GM23338 (cell line): ENCODE measurements around the gene BMPR1B. TPM values are rescaled to one million over a fixed set of nuclear protein-coding genes. Genes with fewer than 3 reads are reported as not detected.
A peak's percentile ranks its signal among the peaks of the same experiment; 100 is the strongest.

Experiments used
- ATAC-seq: fragments of 200-7000 bp; cut with Tn5 transposase; 3 replicates; pipeline ENCODE4 v1.9.1; 2020
- DNase-seq: peaks from one replicate; pipeline ENCODE4 v3.0.0-alpha.2; 2015; ENCODE audit warnings: low spot score
- H2AFZ ChIP-seq: fragments of 200-600 bp; sonication (generic); 2 replicates; pipeline ENCODE4 v1.8.0; 2016; ENCODE audit warnings: antibody characterized with exemption, mild to moderate bottlenecking, moderate library complexity
- H3F3A ChIP-seq: fragments of 200-600 bp; sonication (generic); replicated peaks from 2 replicates; pipeline ENCODE4 v1.8.0; 2017; ENCODE audit warnings: antibody characterized with exemption, mixed run types, low read depth
- H3K27ac ChIP-seq: fragments of 200-600 bp; sonication (generic); 2 replicates; pipeline ENCODE4 v1.6.1; 2016; ENCODE audit warnings: low read depth
- H3K27me3 ChIP-seq: fragments of 200-600 bp; sonication (generic); 2 replicates; pipeline ENCODE4 v1.8.0; 2016; ENCODE audit warnings: mild to moderate bottlenecking, mixed run types, moderate library complexity; ENCODE audit not compliant: insufficient read depth
- H3K36me3 ChIP-seq: fragments of 200-600 bp; sonication (generic); 2 replicates; pipeline ENCODE4 v1.8.0; 2016; ENCODE audit warnings: mild to moderate bottlenecking; ENCODE audit not compliant: insufficient read depth
- H3K4me1 ChIP-seq: fragments of 200-600 bp; sonication (generic); 2 replicates; pipeline ENCODE4 v1.8.0; 2016; ENCODE audit warnings: mild to moderate bottlenecking, moderate library complexity; ENCODE audit not compliant: insufficient read depth
- H3K4me2 ChIP-seq: fragments of 200-600 bp; sonication (generic); 2 replicates; pipeline ENCODE4 v1.7.1; 2017; ENCODE audit warnings: mixed run types
- H3K4me3 ChIP-seq: fragments of 200-600 bp; sonication (generic); 2 replicates; pipeline ENCODE4 v1.6.1; 2016; ENCODE audit warnings: mixed run types
- H3K79me2 ChIP-seq: fragments of 200-600 bp; sonication (generic); replicated peaks from 2 replicates; pipeline ENCODE4 v1.8.0; 2017; ENCODE audit warnings: mild to moderate bottlenecking; ENCODE audit not compliant: insufficient read depth
- H3K9me2 ChIP-seq: fragments of 200-600 bp; sonication (generic); 2 replicates; pipeline ENCODE4 v1.8.0; 2017; ENCODE audit not compliant: insufficient read depth
- H4K20me1 ChIP-seq: fragments of 200-600 bp; sonication (generic); replicated peaks from 2 replicates; pipeline ENCODE4 v1.8.0; 2017; ENCODE audit warnings: mild to moderate bottlenecking; ENCODE audit not compliant: insufficient read depth
- H3K27ac Mint-ChIP-seq: 2 replicates; pipeline ENCODE4 v1.8.0; 2020; ENCODE audit warnings: inconsistent platforms, mild to moderate bottlenecking, moderate library complexity, mixed read lengths
- H3K27me3 Mint-ChIP-seq: 3 replicates; pipeline ENCODE4 v1.8.0; 2022; ENCODE audit warnings: low read depth, mild to moderate bottlenecking, moderate library complexity, mixed read lengths, inconsistent platforms; ENCODE audit not compliant: insufficient read depth, poor library complexity
- H3K36me3 Mint-ChIP-seq: 3 replicates; pipeline ENCODE4 v1.8.0; 2021; ENCODE audit warnings: low read depth, mild to moderate bottlenecking, inconsistent platforms, moderate library complexity, mixed read lengths
- H3K4me1 Mint-ChIP-seq: 3 replicates; pipeline ENCODE4 v1.8.0; 2020; ENCODE audit warnings: mild to moderate bottlenecking, inconsistent platforms, mixed read lengths
- H3K4me3 Mint-ChIP-seq: 3 replicates; pipeline ENCODE4 v1.8.0; 2021; ENCODE audit warnings: moderate library complexity, mild to moderate bottlenecking, inconsistent platforms, mixed read lengths
- H3K9me3 Mint-ChIP-seq: 3 replicates; pipeline ENCODE4 v1.8.0; 2020; ENCODE audit warnings: moderate library complexity, mild to moderate bottlenecking, inconsistent platforms, mixed read lengths
- CREB1 ChIP-seq: fragments of 250-450 bp; sonication (Bioruptor Pico); IDR thresholded peaks from 2 replicates; pipeline ENCODE4 v1.5.0; 2020; ENCODE audit warnings: low read depth, mild to moderate bottlenecking, moderate library complexity
- ETS1 ChIP-seq: IDR thresholded peaks from 2 replicates; pipeline ENCODE4 v1.6.1; 2016; ENCODE audit warnings: antibody characterized with exemption
- EZH2 ChIP-seq: fragments of 200-600 bp; sonication (generic); IDR thresholded peaks from one replicate; pipeline ENCODE4 v1.8.0; 2017; ENCODE audit warnings: antibody characterized with exemption, mild to moderate bottlenecking, low read depth; ENCODE audit not compliant: unreplicated experiment
- EZH2phosphoT487 ChIP-seq: fragments of 200-600 bp; sonication (generic); IDR thresholded peaks from one replicate; pipeline ENCODE4 v1.8.1; 2018; ENCODE audit warnings: antibody characterized with exemption; ENCODE audit not compliant: unreplicated experiment
- JUNB ChIP-seq: IDR thresholded peaks from one replicate; pipeline ENCODE4 v1.6.1; 2016; ENCODE audit warnings: antibody characterized with exemption; ENCODE audit not compliant: unreplicated experiment
- NANOG ChIP-seq: IDR thresholded peaks from 2 replicates; pipeline ENCODE4 v1.6.1; 2016; ENCODE audit warnings: antibody characterized with exemption, borderline replicate concordance
- POLR2AphosphoS5 ChIP-seq: IDR thresholded peaks from 2 replicates; pipeline ENCODE4 v1.6.1; 2016; ENCODE audit warnings: antibody characterized with exemption, low read depth
- STAT1 ChIP-seq: IDR thresholded peaks from one replicate; pipeline ENCODE4 v1.6.1; 2016; ENCODE audit warnings: antibody characterized with exemption; ENCODE audit not compliant: unreplicated experiment
- ZNF114 ChIP-seq: fragments of 250-450 bp; sonication (Bioruptor Pico); IDR thresholded peaks from 2 replicates; pipeline ENCODE4 v1.5.0; 2020; ENCODE audit warnings: mild to moderate bottlenecking, moderate library complexity
- ZNF331 ChIP-seq: fragments of 250-450 bp; sonication (Bioruptor Pico); IDR thresholded peaks from 2 replicates; pipeline ENCODE4 v1.5.0; 2020; ENCODE audit warnings: low read depth, mild to moderate bottlenecking, moderate library complexity
- polyA plus RNA-seq: library from polyadenylated mRNA; unstranded; fragments of >200 nt; fragmentation: Nextera tagmentation; extraction: Ambion mirVana; gene quantifications from 2 replicates; pipeline ENCODE4 v1.2.1, GENCODE V29; 2016
- total RNA-seq: library from RNA; depleted of rRNA; stranded (reverse); fragments of >200 nt; shearing (Covaris generic); gene quantifications from 2 replicates; pipeline ENCODE4 v1.2.3, GENCODE V29; 2014
- TF ChIP-seq, protein P1 (sequence below): fragments of 250-450 bp; sonication (Bioruptor Pico); IDR thresholded peaks from 2 replicates; pipeline ENCODE4 v1.5.0; 2020; ENCODE audit warnings: mild to moderate bottlenecking, moderate library complexity
- TF ChIP-seq, protein P2 (sequence below), 2 experiments: fragments of 200-600 bp in 1 of 2; sonication (generic) in 1 of 2; conservative IDR thresholded peaks; 2 replicates each; pipeline versions ENCODE4 v1.5.1 to v1.6.1; 2016 to 2017; ENCODE audit warnings: antibody characterized with exemption in 2 of 2, low read depth in 2 of 2, mild to moderate bottlenecking in 2 of 2, moderate library complexity in 1 of 2
- TF ChIP-seq, protein P3 (sequence below): IDR thresholded peaks from one replicate; pipeline ENCODE4 v1.6.1; 2018; ENCODE audit warnings: antibody characterized with exemption; ENCODE audit not compliant: unreplicated experiment

Gene BMPR1B
- total and polyA plus RNA-seq, 2 experiments from 2014 or later = 0.48 to 1.0 TPM

GRCh38 chr4:94882756-94883155 is 125.0 kb downstream of the BMPR1B start:
- no peaks in the 10 kb centered on the region for H4K20me1 ChIP-seq
- Mint-ChIP-seq H3K9me3 (no peaks in the 10 kb centered on the region), H3K4me3 (no peak overlapping the region), H3K36me3 (no peaks in the 10 kb centered on the region), H3K4me1 (peaks cover 6% of the 10 kb centered on the region), H3K27me3 (no peaks in the 10 kb centered on the region), H3K27ac (no peak overlapping the region)
- TF ChIP-seq, protein P1, sequence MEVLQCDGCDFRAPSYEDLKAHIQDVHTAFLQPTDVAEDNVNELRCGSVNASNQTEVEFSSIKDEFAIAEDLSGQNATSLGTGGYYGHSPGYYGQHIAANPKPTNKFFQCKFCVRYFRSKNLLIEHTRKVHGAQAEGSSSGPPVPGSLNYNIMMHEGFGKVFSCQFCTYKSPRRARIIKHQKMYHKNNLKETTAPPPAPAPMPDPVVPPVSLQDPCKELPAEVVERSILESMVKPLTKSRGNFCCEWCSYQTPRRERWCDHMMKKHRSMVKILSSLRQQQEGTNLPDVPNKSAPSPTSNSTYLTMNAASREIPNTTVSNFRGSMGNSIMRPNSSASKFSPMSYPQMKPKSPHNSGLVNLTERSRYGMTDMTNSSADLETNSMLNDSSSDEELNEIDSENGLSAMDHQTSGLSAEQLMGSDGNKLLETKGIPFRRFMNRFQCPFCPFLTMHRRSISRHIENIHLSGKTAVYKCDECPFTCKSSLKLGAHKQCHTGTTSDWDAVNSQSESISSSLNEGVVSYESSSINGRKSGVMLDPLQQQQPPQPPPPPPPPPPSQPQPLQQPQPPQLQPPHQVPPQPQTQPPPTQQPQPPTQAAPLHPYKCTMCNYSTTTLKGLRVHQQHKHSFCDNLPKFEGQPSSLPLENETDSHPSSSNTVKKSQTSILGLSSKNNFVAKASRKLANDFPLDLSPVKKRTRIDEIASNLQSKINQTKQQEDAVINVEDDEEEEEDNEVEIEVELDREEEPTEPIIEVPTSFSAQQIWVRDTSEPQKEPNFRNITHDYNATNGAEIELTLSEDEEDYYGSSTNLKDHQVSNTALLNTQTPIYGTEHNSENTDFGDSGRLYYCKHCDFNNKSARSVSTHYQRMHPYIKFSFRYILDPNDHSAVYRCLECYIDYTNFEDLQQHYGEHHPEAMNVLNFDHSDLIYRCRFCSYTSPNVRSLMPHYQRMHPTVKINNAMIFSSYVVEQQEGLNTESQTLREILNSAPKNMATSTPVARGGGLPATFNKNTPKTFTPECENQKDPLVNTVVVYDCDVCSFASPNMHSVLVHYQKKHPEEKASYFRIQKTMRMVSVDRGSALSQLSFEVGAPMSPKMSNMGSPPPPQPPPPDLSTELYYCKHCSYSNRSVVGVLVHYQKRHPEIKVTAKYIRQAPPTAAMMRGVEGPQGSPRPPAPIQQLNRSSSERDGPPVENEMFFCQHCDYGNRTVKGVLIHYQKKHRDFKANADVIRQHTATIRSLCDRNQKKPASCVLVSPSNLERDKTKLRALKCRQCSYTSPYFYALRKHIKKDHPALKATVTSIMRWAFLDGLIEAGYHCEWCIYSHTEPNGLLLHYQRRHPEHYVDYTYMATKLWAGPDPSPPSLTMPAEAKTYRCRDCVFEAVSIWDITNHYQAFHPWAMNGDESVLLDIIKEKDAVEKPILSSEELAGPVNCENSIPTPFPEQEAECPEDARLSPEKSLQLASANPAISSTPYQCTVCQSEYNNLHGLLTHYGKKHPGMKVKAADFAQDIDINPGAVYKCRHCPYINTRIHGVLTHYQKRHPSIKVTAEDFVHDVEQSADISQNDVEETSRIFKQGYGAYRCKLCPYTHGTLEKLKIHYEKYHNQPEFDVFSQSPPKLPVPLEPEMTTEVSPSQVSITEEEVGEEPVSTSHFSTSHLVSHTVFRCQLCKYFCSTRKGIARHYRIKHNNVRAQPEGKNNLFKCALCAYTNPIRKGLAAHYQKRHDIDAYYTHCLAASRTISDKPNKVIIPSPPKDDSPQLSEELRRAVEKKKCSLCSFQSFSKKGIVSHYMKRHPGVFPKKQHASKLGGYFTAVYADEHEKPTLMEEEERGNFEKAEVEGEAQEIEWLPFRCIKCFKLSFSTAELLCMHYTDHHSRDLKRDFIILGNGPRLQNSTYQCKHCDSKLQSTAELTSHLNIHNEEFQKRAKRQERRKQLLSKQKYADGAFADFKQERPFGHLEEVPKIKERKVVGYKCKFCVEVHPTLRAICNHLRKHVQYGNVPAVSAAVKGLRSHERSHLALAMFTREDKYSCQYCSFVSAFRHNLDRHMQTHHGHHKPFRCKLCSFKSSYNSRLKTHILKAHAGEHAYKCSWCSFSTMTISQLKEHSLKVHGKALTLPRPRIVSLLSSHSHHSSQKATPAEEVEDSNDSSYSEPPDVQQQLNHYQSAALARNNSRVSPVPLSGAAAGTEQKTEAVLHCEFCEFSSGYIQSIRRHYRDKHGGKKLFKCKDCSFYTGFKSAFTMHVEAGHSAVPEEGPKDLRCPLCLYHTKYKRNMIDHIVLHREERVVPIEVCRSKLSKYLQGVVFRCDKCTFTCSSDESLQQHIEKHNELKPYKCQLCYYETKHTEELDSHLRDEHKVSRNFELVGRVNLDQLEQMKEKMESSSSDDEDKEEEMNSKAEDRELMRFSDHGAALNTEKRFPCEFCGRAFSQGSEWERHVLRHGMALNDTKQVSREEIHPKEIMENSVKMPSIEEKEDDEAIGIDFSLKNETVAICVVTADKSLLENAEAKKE = no peak
- TF ChIP-seq EZH2 = no peak
- TF ChIP-seq, protein P2, sequence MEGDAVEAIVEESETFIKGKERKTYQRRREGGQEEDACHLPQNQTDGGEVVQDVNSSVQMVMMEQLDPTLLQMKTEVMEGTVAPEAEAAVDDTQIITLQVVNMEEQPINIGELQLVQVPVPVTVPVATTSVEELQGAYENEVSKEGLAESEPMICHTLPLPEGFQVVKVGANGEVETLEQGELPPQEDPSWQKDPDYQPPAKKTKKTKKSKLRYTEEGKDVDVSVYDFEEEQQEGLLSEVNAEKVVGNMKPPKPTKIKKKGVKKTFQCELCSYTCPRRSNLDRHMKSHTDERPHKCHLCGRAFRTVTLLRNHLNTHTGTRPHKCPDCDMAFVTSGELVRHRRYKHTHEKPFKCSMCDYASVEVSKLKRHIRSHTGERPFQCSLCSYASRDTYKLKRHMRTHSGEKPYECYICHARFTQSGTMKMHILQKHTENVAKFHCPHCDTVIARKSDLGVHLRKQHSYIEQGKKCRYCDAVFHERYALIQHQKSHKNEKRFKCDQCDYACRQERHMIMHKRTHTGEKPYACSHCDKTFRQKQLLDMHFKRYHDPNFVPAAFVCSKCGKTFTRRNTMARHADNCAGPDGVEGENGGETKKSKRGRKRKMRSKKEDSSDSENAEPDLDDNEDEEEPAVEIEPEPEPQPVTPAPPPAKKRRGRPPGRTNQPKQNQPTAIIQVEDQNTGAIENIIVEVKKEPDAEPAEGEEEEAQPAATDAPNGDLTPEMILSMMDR (conservative IDR thresholded peaks at IDR 0.05; ENCODE audit: low read depth in 2 of 2) = no peak
- TF ChIP-seq EZH2phosphoT487 = no peak
- TF ChIP-seq ZNF114 = no peak
- no peak for TF ChIP-seq CREB1
- TF ChIP-seq, protein P3, sequence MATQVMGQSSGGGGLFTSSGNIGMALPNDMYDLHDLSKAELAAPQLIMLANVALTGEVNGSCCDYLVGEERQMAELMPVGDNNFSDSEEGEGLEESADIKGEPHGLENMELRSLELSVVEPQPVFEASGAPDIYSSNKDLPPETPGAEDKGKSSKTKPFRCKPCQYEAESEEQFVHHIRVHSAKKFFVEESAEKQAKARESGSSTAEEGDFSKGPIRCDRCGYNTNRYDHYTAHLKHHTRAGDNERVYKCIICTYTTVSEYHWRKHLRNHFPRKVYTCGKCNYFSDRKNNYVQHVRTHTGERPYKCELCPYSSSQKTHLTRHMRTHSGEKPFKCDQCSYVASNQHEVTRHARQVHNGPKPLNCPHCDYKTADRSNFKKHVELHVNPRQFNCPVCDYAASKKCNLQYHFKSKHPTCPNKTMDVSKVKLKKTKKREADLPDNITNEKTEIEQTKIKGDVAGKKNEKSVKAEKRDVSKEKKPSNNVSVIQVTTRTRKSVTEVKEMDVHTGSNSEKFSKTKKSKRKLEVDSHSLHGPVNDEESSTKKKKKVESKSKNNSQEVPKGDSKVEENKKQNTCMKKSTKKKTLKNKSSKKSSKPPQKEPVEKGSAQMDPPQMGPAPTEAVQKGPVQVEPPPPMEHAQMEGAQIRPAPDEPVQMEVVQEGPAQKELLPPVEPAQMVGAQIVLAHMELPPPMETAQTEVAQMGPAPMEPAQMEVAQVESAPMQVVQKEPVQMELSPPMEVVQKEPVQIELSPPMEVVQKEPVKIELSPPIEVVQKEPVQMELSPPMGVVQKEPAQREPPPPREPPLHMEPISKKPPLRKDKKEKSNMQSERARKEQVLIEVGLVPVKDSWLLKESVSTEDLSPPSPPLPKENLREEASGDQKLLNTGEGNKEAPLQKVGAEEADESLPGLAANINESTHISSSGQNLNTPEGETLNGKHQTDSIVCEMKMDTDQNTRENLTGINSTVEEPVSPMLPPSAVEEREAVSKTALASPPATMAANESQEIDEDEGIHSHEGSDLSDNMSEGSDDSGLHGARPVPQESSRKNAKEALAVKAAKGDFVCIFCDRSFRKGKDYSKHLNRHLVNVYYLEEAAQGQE = no peak
- TF ChIP-seq STAT1 = no peak
- no peak for TF ChIP-seq ZNF331
- no peak for TF ChIP-seq JUNB
- TF ChIP-seq NANOG = no peak
- TF ChIP-seq ETS1 = no peak
- no peak for TF ChIP-seq POLR2AphosphoS5
- H3K9me2 ChIP-seq = no peaks in the 10 kb centered on the region
- no peaks in the 10 kb centered on the region for H3F3A ChIP-seq
- H2AFZ ChIP-seq = peak overlapping the region; percentile 19; the same call in 1 of the 2 replicates
- no peak for DNase-seq
- H3K27me3 ChIP-seq = no peaks in the 10 kb centered on the region
- no peak overlapping the region for H3K4me2 ChIP-seq
- no peaks in the 10 kb centered on the region for H3K36me3 ChIP-seq
- no peak overlapping the region for H3K4me3 ChIP-seq
- ATAC-seq = no peak
- no peaks in the 10 kb centered on the region for H3K79me2 ChIP-seq
- peaks cover 9% of the 10 kb centered on the region; the same call in 1 of the 2 replicates for H3K4me1 ChIP-seq
- H3K27ac ChIP-seq = no peak overlapping the region
